H1 (cell line): ENCODE results near the gene RBP5. TPM values are rescaled to one million over a fixed set of nuclear protein-coding genes. Genes with fewer than 3 reads are reported as not detected.

ENCODE experiments used
- CTCF ChIA-PET: fragments of 300-600 bp; sonication (Branson Sonifier 250); formaldehyde crosslinking; loops from one replicate; lab custom pipeline; 2021; ENCODE audit not compliant: partially characterized antibody; lab: Charles Lee
- POLR2A ChIA-PET: fragments of 300-600 bp; sonication (Branson Sonifier 250); formaldehyde crosslinking; loops from one replicate; lab custom pipeline; 2021; ENCODE audit warnings: inconsistent platforms; ENCODE audit not compliant: partially characterized antibody; lab: Charles Lee
- DNase-seq, 2 experiments: peaks; one replicate each; pipeline versions ENCODE4 v3.0.0 to v3.0.0-alpha.2; 2010 to 2022; ENCODE audit warnings: low spot score in 2 of 2, low read depth in 1 of 2, mixed read lengths in 1 of 2
- FAIRE-seq: peaks from 2 replicates; lab custom pipeline; 2011; peaks lifted over from hg19 to GRCh38; lab: Jason Lieb, UNC
- H2AFZ ChIP-seq: 2 replicates; pipeline ENCODE4 v1.8.1; 2012; ENCODE audit warnings: low read length, inconsistent platforms
- H2AK5ac ChIP-seq: 2 replicates; pipeline ENCODE4 v1.6.1; 2013; ENCODE audit warnings: low read depth, low read length
- H2BK120ac ChIP-seq: replicated peaks from 2 replicates; pipeline ENCODE3; 2013; ENCODE audit warnings: low read depth, low read length, inconsistent platforms
- H2BK12ac ChIP-seq: 2 replicates; pipeline ENCODE4 v1.6.1; 2013; ENCODE audit warnings: low read depth, low read length
- H2BK15ac ChIP-seq: 2 replicates; pipeline ENCODE4 v1.6.1; 2013; ENCODE audit warnings: low read length
- H2BK20ac ChIP-seq: 2 replicates; pipeline ENCODE4 v1.6.1; 2013; ENCODE audit warnings: low read length
- H2BK5ac ChIP-seq: 2 replicates; pipeline ENCODE4 v1.6.1; 2013; ENCODE audit warnings: low read depth, low read length
- H3K14ac ChIP-seq: 2 replicates; pipeline ENCODE4 v1.6.1; 2013; ENCODE audit warnings: inconsistent platforms; ENCODE audit not compliant: insufficient read length
- H3K18ac ChIP-seq: 2 replicates; pipeline ENCODE4 v1.6.1; 2013; ENCODE audit warnings: low read length; ENCODE audit errors: extremely low read depth
- H3K23ac ChIP-seq: 2 replicates; pipeline ENCODE4 v1.6.1; 2013; ENCODE audit warnings: inconsistent platforms; ENCODE audit not compliant: insufficient read length
- H3K23me2 ChIP-seq: 2 replicates; pipeline ENCODE4 v1.6.1; 2013; ENCODE audit warnings: low read depth, low read length
- H3K27ac ChIP-seq: 2 replicates; pipeline ENCODE4 v1.6.1; 2011; ENCODE audit warnings: low read depth, low read length, inconsistent platforms
- H3K27me3 ChIP-seq, 4 experiments: replicated peaks in 1 of 4; 1 replicate in 1 of 4; 2 replicates in 3 of 4; pipeline versions ENCODE4 v1.6.1 to v1.8.1; 2011 to 2013; ENCODE audit warnings: low read length in 3 of 4, mild to moderate bottlenecking in 3 of 4, inconsistent platforms in 2 of 4, mixed read lengths in 2 of 4, moderate library complexity in 1 of 4; ENCODE audit not compliant: control insufficient read depth in 3 of 4, insufficient read depth in 3 of 4; ENCODE audit errors: extremely low read depth in 1 of 4
- H3K36me3 ChIP-seq, 4 experiments: 2 replicates each; pipeline versions ENCODE4 v1.6.1 to v1.8.1; 2011 to 2013; ENCODE audit warnings: mild to moderate bottlenecking in 4 of 4, low read length in 3 of 4, moderate library complexity in 2 of 4, control low read depth in 1 of 4, inconsistent platforms in 1 of 4; ENCODE audit not compliant: insufficient read depth in 4 of 4, control insufficient read depth in 2 of 4
- H3K4ac ChIP-seq: replicated peaks from 2 replicates; pipeline ENCODE3; 2013; ENCODE audit warnings: low read length, low read depth, mixed read lengths, inconsistent platforms; ENCODE audit not compliant: insufficient read length
- H3K4me1 ChIP-seq, 4 experiments: replicated peaks in 1 of 4; 1 replicate in 1 of 4; 2 replicates in 3 of 4; pipeline versions ENCODE4 v1.6.1 to v1.8.1; 2011 to 2013; ENCODE audit warnings: low read length in 3 of 4, inconsistent platforms in 2 of 4, mixed read lengths in 1 of 4; ENCODE audit not compliant: insufficient read depth in 4 of 4, control insufficient read depth in 3 of 4
- H3K4me2 ChIP-seq, 2 experiments: 2 replicates each; pipeline versions ENCODE4 v1.6.1 to v1.8.1; 2011 to 2013; ENCODE audit warnings: low read depth in 2 of 2, low read length in 2 of 2, control low read depth in 1 of 2, inconsistent platforms in 1 of 2, mild to moderate bottlenecking in 1 of 2; ENCODE audit not compliant: insufficient read depth in 1 of 2
- H3K4me3 ChIP-seq, 4 experiments: fragments of 200-600, 300-600 bp in 1 of 4; sonication (generic), shearing (Covaris generic), sonication (Bioruptor Twin) in 1 of 4; 2 replicates each; pipeline versions ENCODE4 v1.5.1 to v1.8.1; 2011 to 2016; ENCODE audit warnings: low read length in 4 of 4, low read depth in 3 of 4, control low read depth in 2 of 4, inconsistent platforms in 2 of 4, mild to moderate bottlenecking in 2 of 4, mixed read lengths in 1 of 4, moderate library complexity in 1 of 4; ENCODE audit not compliant: insufficient read depth in 2 of 4; ENCODE audit errors: extremely low read depth in 1 of 4
- H3K56ac ChIP-seq: replicated peaks from 2 replicates; pipeline ENCODE3; 2013; ENCODE audit warnings: low read depth, mild to moderate bottlenecking, mixed read lengths, low read length, inconsistent platforms; ENCODE audit not compliant: insufficient read length
- H3K79me1 ChIP-seq: 2 replicates; pipeline ENCODE4 v1.6.1; 2013; ENCODE audit warnings: low read depth, low read length, control low read depth
- H3K79me2 ChIP-seq, 2 experiments: 2 replicates each; pipeline versions ENCODE4 v1.6.1 to v1.8.1; 2012 to 2013; ENCODE audit warnings: low read length in 2 of 2, mild to moderate bottlenecking in 2 of 2, inconsistent platforms in 1 of 2; ENCODE audit not compliant: insufficient read depth in 2 of 2, control insufficient read depth in 1 of 2
- H3K9ac ChIP-seq, 4 experiments: replicated peaks in 1 of 4; 1 replicate in 1 of 4; 2 replicates in 3 of 4; pipeline versions ENCODE4 v1.6.1 to v1.8.1; 2011 to 2013; ENCODE audit warnings: low read depth in 3 of 4, low read length in 3 of 4, control low read depth in 2 of 4, mild to moderate bottlenecking in 2 of 4, moderate library complexity in 2 of 4, inconsistent platforms in 1 of 4; ENCODE audit errors: extremely low read depth in 1 of 4
- H3K9me3 ChIP-seq, 2 experiments: 2 replicates each; pipeline versions ENCODE4 v1.6.1 to v1.8.1; 2012 to 2013; ENCODE audit warnings: mild to moderate bottlenecking in 2 of 2, moderate library complexity in 2 of 2, control low read depth in 1 of 2, inconsistent platforms in 1 of 2, low read depth in 1 of 2, low read length in 1 of 2, mixed read lengths in 1 of 2; ENCODE audit not compliant: insufficient read depth in 2 of 2
- H4K20me1 ChIP-seq, 2 experiments: replicated peaks in 1 of 2; 2 replicates each; pipeline versions ENCODE3 to v1.8.1; 2011 to 2013; ENCODE audit warnings: inconsistent platforms in 2 of 2, low read length in 2 of 2, mild to moderate bottlenecking in 1 of 2; ENCODE audit not compliant: insufficient read depth in 2 of 2, control insufficient read depth in 1 of 2
- H4K5ac ChIP-seq: 2 replicates; pipeline ENCODE4 v1.6.1; 2013; ENCODE audit warnings: low read length, low read depth, mixed read lengths, inconsistent platforms; ENCODE audit not compliant: insufficient read length
- H4K8ac ChIP-seq: 2 replicates; pipeline ENCODE4 v1.8.0; 2013; ENCODE audit warnings: mild to moderate bottlenecking, moderate library complexity, low read length, inconsistent platforms; ENCODE audit not compliant: insufficient read depth; ENCODE audit errors: extremely low read depth
- H4K91ac ChIP-seq: replicated peaks from 2 replicates; pipeline ENCODE3; 2013; ENCODE audit warnings: low read length, mixed read lengths, inconsistent platforms; ENCODE audit not compliant: insufficient read length
- ATF3 ChIP-seq: IDR thresholded peaks from 2 replicates; pipeline ENCODE4 v1.6.1; 2011; ENCODE audit warnings: low read depth, mild to moderate bottlenecking, low read length; ENCODE audit not compliant: insufficient read depth
- CHD2 ChIP-seq: IDR thresholded peaks from 2 replicates; pipeline ENCODE4 v1.6.1; 2012; ENCODE audit warnings: low read length, improper control_type of control experiment
- GABPA ChIP-seq: IDR thresholded peaks from 2 replicates; pipeline ENCODE4 v1.6.1; 2011; ENCODE audit warnings: mild to moderate bottlenecking, low read length, moderate library complexity, borderline replicate concordance; ENCODE audit not compliant: insufficient read depth
- KDM1A ChIP-seq: fragments of 200-600, 300-600 bp; sonication (generic); IDR thresholded peaks from 2 replicates; pipeline ENCODE4 v1.7.1; 2016; ENCODE audit warnings: mild to moderate bottlenecking, low read length, borderline replicate concordance
- KDM5A ChIP-seq: fragments of 200-600 bp; IDR thresholded peaks from 2 replicates; pipeline ENCODE4 v1.7.1; 2012; ENCODE audit warnings: mild to moderate bottlenecking, low read length, inconsistent platforms, mixed read lengths
- NRF1 ChIP-seq: IDR thresholded peaks from 2 replicates; pipeline ENCODE4 v1.6.1; 2011; ENCODE audit warnings: mild to moderate bottlenecking, low read depth, low read length, improper control_type of control experiment
- SAP30 ChIP-seq: fragments of 300-600 bp; sonication (generic); IDR thresholded peaks from 2 replicates; pipeline ENCODE4 v1.7.1; 2012; ENCODE audit warnings: low read length, moderate library complexity, mild to moderate bottlenecking, inconsistent platforms; ENCODE audit not compliant: insufficient read depth, insufficient replicate concordance
- SP1 ChIP-seq: IDR thresholded peaks from 2 replicates; pipeline ENCODE4 v1.6.1; 2011; ENCODE audit warnings: low read depth, low read length
- SUZ12 ChIP-seq: fragments of 200-600 bp; sonication (generic); IDR thresholded peaks from 2 replicates; pipeline ENCODE4 v1.6.1; 2012; ENCODE audit warnings: mild to moderate bottlenecking, inconsistent platforms, low read length, moderate library complexity, mixed read lengths
- TEAD4 ChIP-seq: IDR thresholded peaks from 2 replicates; pipeline ENCODE4 v1.6.1; 2012; ENCODE audit warnings: low read depth, low read length, inconsistent platforms, mixed read lengths
- YY1 ChIP-seq: IDR thresholded peaks from 2 replicates; pipeline ENCODE4 v1.6.1; 2011; ENCODE audit warnings: low read depth, mild to moderate bottlenecking, low read length
- WGBS, 2 experiments: shearing (Covaris generic) in 1 of 2; methylation state at CpG; one replicate each; pipeline versions ENCODE4 v1.1.6 to v1.1.7; 2013 to 2015; ENCODE audit warnings: low lambda C conversion rate in 2 of 2, mixed read lengths in 2 of 2, inconsistent platforms in 1 of 2, low coverage in 1 of 2, missing lambda C conversion rate in 1 of 2; ENCODE audit not compliant: insufficient replicate concordance in 2 of 2, insufficient coverage in 1 of 2, insufficient read length in 1 of 2; ENCODE audit errors: extremely low coverage in 1 of 2, missing lambda C conversion rate in 1 of 2; 5-methylcytosine and 5-hydroxymethylcytosine counted together
- polyA plus RNA-seq, 7 experiments: library from polyadenylated mRNA; depleted of rRNA in 3 of 7; stranded (reverse) in 5 of 7; unstranded in 2 of 7; fragments of >200 nt in 5 of 7; fragments of 200-250 nt in 2 of 7; gene quantifications; 1 replicate in 5 of 7; 2 replicates in 1 of 7; 4 replicates in 1 of 7; pipeline versions ENCODE4 v1.2.1 to v1.2.3, GENCODE V29; 2011 to 2013; ENCODE audit warnings: missing spikeins in 2 of 7, mixed read lengths in 2 of 7
- total RNA-seq: library from RNA; stranded (reverse); fragmentation: NEBNext Ultra II Directional; extraction: Animal tissue kit (Norgen Biotek cat#: 25700); gene quantifications from 2 replicates; pipeline ENCODE4 v1.2.1, GENCODE V29; 2021

The RBP5 gene
- total and polyA plus RNA-seq, 2 of the 8 experiments (the other 6 are each of a cell fraction or from before 2014, with no cell fraction given): 1.2 to 1.9 TPM

DNA sequence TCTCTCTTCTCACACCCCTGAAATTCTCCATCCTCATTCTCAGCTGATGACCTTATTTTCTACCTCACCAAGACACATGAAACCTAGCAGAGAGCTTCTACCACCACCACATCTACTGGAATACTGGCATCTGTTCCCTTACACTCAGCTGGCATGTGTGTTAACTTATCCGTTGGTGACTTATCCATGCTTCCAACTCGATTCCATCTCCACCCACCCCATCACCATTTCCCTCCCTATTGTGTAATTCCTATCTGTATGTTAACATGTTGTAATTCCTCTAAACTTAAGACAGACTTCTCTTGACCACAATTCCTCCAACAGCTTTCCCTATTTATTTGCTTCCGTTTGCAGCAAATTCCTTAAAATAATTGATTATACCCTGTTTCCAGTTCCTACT, 52.8 kb downstream of the RBP5 start:
- H3K27ac ChIP-seq: no peak overlapping the region
- H3K23ac ChIP-seq: no peak overlapping the region
- H3K23me2 ChIP-seq: no peaks in the 10 kb centered on the region
- no peak overlapping the region for H4K5ac ChIP-seq
- FAIRE-seq (no peak), DNase-seq (no peak)
- H2AK5ac ChIP-seq: no peak overlapping the region
- H2BK120ac ChIP-seq: no peak overlapping the region
- H3K79me2 ChIP-seq: no peaks in the 10 kb centered on the region
- no peak overlapping the region for H3K4me2 ChIP-seq
- no peaks in the 10 kb centered on the region for H3K27me3 ChIP-seq
- no peak overlapping the region for H3K4ac ChIP-seq
- no peaks in the 10 kb centered on the region for H3K9me3 ChIP-seq
- no peak overlapping the region for H4K91ac ChIP-seq
- H3K79me1 ChIP-seq: no peaks in the 10 kb centered on the region
- no peak overlapping the region for H3K18ac ChIP-seq
- H3K4me3 ChIP-seq: no peak overlapping the region
- no peaks in the 10 kb centered on the region for H4K20me1 ChIP-seq
- no peak overlapping the region for H3K56ac ChIP-seq
- no peak overlapping the region for H2BK5ac ChIP-seq
- H2AFZ ChIP-seq: no peak overlapping the region
- CTCF ChIA-PET: interaction anchor here (0.6 to 2.1 kb wide), 4 partner anchors 15 to 69 kb away, joined by 3 to 10 read pairs (median 4); no protein-coding TSS in a partner anchor
- H4K8ac ChIP-seq: no peak overlapping the region
- 94% methylated on average over 3 of the region's 3 CpGs; no CpG with 5 or more reads in 1 of the 2 experiments for WGBS, 2 experiments
- no peak overlapping the region for H2BK20ac ChIP-seq
- POLR2A ChIA-PET: interaction anchor here (1.3 to 1.7 kb wide), 2 partner anchors 8 to 12 kb away, joined by 4 to 9 read pairs; no protein-coding TSS in a partner anchor
- no peaks in the 10 kb centered on the region for H3K4me1 ChIP-seq
- H3K14ac ChIP-seq: no peak overlapping the region
- H2BK15ac ChIP-seq: no peak overlapping the region
- H2BK12ac ChIP-seq: no peak overlapping the region
- H3K9ac ChIP-seq: no peak overlapping the region
- H3K36me3 ChIP-seq: no peaks in the 10 kb centered on the region
- TF ChIP-seq NRF1 (no peak), TEAD4 (no peak), SUZ12 (no peak), KDM5A (no peak), KDM1A (no peak), SAP30 (no peak), YY1 (no peak), SP1 (no peak), ATF3 (no peak), GABPA (no peak), CHD2 (no peak)
